Coronary artery (tissue), 2 donors: ENCODE results near the gene THSD7A.

Experiments used
- DNase-seq: peaks from one replicate; pipeline ENCODE4 v3.0.0-alpha.2; 2017; ENCODE audit warnings: low spot score
- H3K27ac ChIP-seq, 2 donors: fragments of 200-600 bp; sonication (generic); one replicate each; pipeline ENCODE4 v1.5.1; 2016 to 2019
- H3K4me3 ChIP-seq: fragments of 200-600 bp; sonication (generic); 2 replicates; pipeline ENCODE4 v1.5.1; 2016; ENCODE audit warnings: mild to moderate bottlenecking, moderate library complexity
- TF ChIP-seq, protein P1 (sequence below): fragments of 200-600 bp; sonication (generic); IDR thresholded peaks from one replicate; pipeline ENCODE4 v1.5.1; 2019; ENCODE audit warnings: antibody characterized with exemption

THSD7A gene

DNA sequence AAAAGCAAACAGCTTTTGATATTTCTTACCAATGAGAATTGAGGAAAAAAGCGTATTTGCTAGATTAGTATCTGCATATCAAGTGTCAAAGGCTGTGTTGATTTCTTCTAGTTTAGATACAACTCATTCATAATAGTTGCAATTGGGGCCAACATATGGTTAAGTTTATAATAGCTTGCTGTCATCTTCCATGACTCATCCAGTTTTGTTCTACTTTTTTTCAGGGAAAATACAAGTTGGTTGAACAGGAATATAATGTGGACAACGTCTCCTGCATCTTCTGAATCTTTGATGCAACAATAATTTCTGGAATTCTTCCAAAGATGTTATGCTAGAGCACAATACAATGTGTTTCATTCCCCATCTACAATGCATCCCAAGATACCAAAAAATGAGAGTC lies 182.0 kb downstream of the THSD7A start:
- no peak for DNase-seq

DNA sequence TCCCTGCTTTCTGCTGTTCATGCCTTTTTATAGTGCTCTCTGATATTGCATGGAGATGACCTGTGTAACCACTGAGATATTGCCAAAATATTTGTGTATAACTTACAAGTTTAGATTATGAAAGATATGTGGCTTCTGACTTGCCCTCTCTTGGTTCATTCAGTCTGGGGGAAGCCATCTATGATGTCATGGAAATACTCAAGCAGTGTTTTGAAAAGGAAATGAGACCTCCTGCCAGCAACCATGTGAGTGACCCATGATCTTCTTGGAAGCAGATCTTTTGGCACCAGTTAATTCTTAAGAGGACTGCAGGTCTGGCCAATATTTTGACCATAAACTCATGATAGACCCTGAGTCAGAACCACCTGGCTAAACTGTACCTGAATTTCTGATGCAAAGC lies 183.0 kb downstream of the THSD7A start:
- Histone ChIP-seq H3K27ac (no peak overlapping the region), H3K4me3 (no peak overlapping the region)
- TF ChIP-seq, protein P1, sequence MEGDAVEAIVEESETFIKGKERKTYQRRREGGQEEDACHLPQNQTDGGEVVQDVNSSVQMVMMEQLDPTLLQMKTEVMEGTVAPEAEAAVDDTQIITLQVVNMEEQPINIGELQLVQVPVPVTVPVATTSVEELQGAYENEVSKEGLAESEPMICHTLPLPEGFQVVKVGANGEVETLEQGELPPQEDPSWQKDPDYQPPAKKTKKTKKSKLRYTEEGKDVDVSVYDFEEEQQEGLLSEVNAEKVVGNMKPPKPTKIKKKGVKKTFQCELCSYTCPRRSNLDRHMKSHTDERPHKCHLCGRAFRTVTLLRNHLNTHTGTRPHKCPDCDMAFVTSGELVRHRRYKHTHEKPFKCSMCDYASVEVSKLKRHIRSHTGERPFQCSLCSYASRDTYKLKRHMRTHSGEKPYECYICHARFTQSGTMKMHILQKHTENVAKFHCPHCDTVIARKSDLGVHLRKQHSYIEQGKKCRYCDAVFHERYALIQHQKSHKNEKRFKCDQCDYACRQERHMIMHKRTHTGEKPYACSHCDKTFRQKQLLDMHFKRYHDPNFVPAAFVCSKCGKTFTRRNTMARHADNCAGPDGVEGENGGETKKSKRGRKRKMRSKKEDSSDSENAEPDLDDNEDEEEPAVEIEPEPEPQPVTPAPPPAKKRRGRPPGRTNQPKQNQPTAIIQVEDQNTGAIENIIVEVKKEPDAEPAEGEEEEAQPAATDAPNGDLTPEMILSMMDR = no peak
- DNase-seq = no peak

More for the DNA sequence above, 182.0 kb downstream of the THSD7A start:
- TF ChIP-seq, protein P1 = no peak
- no peak overlapping the region for H3K27ac ChIP-seq
- no peak overlapping the region for H3K4me3 ChIP-seq

DNA sequence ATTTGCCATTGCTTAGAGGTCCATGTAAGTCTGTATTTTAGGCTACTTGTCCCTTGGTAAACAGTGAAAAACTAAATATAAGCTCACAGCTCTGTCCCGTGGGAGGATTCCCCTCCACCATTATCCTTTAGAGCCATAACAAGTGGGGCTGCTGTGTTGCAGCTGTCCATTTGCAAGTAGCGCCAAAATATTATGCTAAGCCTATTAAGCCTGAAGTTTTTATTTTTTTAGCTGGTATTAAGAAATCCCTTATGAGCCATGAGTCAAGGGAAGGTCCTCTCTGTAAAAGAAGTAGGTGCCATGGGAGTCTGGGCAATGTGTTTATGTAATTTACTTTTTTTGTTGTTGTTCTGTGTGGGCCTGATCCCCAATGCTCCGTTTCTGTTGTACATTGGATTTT lies 183.9 kb downstream of the THSD7A start:
- TF ChIP-seq, protein P1 = no peak
- Histone ChIP-seq H3K4me3 (no peak overlapping the region), H3K27ac (no peak overlapping the region)
- DNase-seq = no peak

DNA sequence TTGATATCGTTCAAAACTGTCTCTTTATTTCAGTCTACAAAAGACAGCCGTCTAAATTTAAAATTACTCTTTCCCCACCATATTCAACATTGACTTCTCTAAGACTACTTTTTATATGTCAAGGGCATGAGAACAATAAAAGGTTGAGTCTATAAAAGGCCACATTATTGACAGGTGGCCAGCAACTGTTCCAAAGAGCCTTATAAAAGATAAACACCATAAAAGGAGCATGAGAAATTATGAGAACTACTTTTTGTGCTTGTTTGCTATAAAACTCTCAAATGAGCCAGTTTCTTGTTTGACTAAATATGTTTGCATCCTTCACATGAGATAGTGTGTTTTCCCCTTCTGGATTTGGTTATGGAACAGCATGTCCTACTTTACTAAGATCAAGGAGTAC lies 189.2 kb downstream of the THSD7A start:
- TF ChIP-seq, protein P1 = no peak
- DNase-seq = no peak
- Histone ChIP-seq H3K4me3 (no peak overlapping the region), H3K27ac (no peak overlapping the region)

DNA sequence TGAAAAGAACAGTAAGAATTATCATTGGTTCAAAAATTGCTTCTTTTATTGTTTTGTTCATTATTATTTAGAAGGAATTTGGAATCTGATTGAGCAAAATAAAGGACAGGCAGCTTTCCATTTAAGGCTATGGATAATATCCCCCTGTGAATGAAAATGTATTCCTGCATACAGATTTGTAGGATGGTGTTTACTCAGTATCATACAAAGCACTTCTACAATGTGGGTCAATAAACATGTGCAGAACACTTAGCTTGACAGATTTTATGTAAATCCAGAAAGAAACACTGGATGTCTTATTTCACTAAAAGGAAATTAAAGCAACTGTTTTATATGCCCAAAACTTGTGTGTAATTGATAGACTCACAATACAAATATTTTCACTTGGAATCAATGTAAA lies 189.7 kb downstream of the THSD7A start:
- no peak overlapping the region for H3K27ac ChIP-seq
- H3K4me3 ChIP-seq = no peak overlapping the region
- TF ChIP-seq, protein P1 = no peak
- DNase-seq = no peak

DNA sequence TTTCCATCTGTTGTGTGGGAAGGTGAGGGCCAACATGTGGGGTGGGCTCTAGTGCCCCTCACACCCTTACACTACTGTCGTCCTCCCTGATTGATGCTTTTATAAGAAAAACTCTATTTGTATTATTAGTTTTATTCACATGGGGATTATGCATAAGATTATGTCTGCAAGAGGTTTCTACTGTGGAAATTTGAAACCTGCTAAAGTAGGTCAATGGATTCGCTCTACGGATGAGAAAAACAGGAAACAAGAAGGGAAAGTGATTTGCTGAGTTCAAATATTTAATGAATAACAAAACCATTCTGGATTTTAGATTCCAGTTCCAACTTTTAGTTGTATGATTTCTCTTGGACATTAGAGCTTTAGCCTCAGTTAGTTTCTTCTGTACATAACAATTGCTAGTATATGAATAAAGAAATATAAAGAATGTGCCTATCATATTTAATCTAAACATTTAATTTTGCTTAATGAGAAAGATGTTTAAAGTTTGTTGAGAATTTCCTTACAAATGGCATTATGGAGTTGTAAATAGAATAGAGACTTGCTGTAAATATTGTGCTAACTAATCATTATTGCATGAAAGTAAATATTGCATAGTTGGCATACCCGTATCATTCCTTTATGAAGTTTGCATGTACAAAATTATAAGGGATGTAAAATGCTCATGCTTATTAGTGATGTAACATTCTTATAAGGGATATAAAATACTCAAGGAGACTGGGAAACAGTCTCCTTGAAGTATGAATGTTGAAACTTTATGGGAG lies 193.8 kb downstream of the THSD7A start:
- TF ChIP-seq, protein P1 = no peak
- H3K27ac ChIP-seq = no peak overlapping the region
- no peak for DNase-seq
- H3K4me3 ChIP-seq = no peak overlapping the region

DNA sequence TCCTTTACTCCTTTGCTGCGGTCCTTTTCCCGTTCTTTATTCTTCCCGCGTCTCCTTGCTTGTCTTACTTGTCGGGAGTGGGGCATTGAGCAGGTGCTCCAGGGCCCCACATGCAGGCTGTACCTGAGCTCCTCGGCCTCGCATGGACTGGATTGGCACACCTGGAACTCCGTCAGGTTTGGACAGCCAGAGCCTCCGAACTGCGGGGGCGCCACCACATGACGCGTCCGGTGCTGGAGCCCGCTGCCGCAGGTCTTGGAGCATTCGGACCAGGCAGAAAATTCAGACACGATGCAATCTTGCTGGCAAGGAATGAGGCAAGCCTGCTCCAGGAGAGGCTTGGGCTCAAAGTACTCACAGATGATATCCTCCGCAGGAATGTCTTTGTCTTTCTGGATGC lies 195.7 kb downstream of the THSD7A start:
- Histone ChIP-seq H3K4me3 (no peak overlapping the region), H3K27ac (no peak overlapping the region)
- no peak for DNase-seq
- TF ChIP-seq, protein P1 = no peak
